ENCODE data around the gene CCDC102B.
"Not testable (repeated sequence)": the region's sequence is repeated elsewhere in the genome, so short reads cannot be mapped to it uniquely, and the experiment has no call there.

DNA sequence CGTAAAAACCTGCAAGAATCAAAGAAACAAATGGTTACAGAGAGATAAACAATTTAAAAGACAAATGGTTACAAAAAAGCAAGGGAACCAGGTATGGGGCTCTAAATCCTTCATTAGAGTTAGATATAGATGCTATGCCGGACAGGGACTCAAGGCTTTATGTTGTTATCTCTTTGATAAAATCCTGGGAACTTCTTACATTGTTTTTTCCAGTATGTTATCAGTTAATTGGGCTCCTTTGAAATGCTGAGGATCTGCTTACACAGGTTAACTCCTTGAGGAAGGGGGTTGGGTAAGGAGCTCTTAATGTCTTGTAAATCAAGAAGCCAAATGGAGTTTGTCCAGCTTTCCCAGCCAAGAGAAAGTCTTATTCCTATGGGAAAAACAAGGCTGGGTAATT lies 146.0 kb downstream of the CCDC102B start:
- TF ChIP-seq, protein P1, sequence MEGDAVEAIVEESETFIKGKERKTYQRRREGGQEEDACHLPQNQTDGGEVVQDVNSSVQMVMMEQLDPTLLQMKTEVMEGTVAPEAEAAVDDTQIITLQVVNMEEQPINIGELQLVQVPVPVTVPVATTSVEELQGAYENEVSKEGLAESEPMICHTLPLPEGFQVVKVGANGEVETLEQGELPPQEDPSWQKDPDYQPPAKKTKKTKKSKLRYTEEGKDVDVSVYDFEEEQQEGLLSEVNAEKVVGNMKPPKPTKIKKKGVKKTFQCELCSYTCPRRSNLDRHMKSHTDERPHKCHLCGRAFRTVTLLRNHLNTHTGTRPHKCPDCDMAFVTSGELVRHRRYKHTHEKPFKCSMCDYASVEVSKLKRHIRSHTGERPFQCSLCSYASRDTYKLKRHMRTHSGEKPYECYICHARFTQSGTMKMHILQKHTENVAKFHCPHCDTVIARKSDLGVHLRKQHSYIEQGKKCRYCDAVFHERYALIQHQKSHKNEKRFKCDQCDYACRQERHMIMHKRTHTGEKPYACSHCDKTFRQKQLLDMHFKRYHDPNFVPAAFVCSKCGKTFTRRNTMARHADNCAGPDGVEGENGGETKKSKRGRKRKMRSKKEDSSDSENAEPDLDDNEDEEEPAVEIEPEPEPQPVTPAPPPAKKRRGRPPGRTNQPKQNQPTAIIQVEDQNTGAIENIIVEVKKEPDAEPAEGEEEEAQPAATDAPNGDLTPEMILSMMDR (IDR thresholded peaks at IDR 0.05), result not testable (repeated sequence)
- not testable (repeated sequence) for TF ChIP-seq POLR2A, EP300 (IDR thresholded peaks at IDR 0.05)

Data from ovary (tissue), 3 donors.